Liver (tissue), 9 donors: ENCODE results near the gene CCSAP. TPM values are rescaled to one million over a fixed set of nuclear protein-coding genes. Genes with fewer than 3 reads are reported as not detected.

Experiments
- DNase-seq: peaks from one replicate; pipeline ENCODE4 v3.0.0-alpha.2; 2017; ENCODE audit warnings: low spot score
- H3K27ac ChIP-seq, 2 donors: one replicate each; pipeline ENCODE4 v1.7.0; 2013; ENCODE audit warnings: inconsistent platforms in 2 of 2, low read length in 2 of 2, control low read depth in 1 of 2, low read depth in 1 of 2, mild to moderate bottlenecking in 1 of 2
- H3K27me3 ChIP-seq, 4 donors: one replicate each; pipeline versions ENCODE4 v1.6.1 to v1.7.0; 2013; ENCODE audit warnings: low read length in 3 of 4, inconsistent platforms in 1 of 4, mild to moderate bottlenecking in 1 of 4, moderate library complexity in 1 of 4; ENCODE audit not compliant: control insufficient read depth in 4 of 4, insufficient read depth in 4 of 4
- H3K36me3 ChIP-seq, 4 donors: one replicate each; pipeline versions ENCODE4 v1.6.1 to v1.7.0; 2013; ENCODE audit warnings: low read length in 3 of 4, mild to moderate bottlenecking in 3 of 4, low read depth in 1 of 4, moderate library complexity in 1 of 4; ENCODE audit not compliant: control insufficient read depth in 4 of 4, insufficient read depth in 3 of 4
- H3K4me1 ChIP-seq, 4 donors: one replicate each; pipeline versions ENCODE4 v1.6.1 to v1.7.0; 2013; ENCODE audit warnings: low read length in 3 of 4, mild to moderate bottlenecking in 3 of 4, moderate library complexity in 1 of 4; ENCODE audit not compliant: control insufficient read depth in 4 of 4, insufficient read depth in 4 of 4
- H3K4me3 ChIP-seq, 3 donors: one replicate each; pipeline versions ENCODE4 v1.6.1 to v1.7.0; 2013; ENCODE audit warnings: low read length in 3 of 3, control low read depth in 1 of 3, low read depth in 1 of 3, mild to moderate bottlenecking in 1 of 3
- H3K9ac ChIP-seq, 2 donors: one replicate each; pipeline ENCODE4 v1.7.0; 2013; ENCODE audit warnings: low read length in 2 of 2, mild to moderate bottlenecking in 2 of 2, moderate library complexity in 2 of 2, control low read depth in 1 of 2, low read depth in 1 of 2
- H3K9me3 ChIP-seq, 4 donors: one replicate each; pipeline versions ENCODE4 v1.6.1 to v1.7.0; 2013; ENCODE audit warnings: low read length in 3 of 4; ENCODE audit not compliant: control insufficient read depth in 4 of 4
- ATF3 ChIP-seq: IDR thresholded peaks from 2 replicates; pipeline ENCODE4 v1.6.1; 2016; ENCODE audit warnings: antibody characterized with exemption
- CTCF ChIP-seq: fragments of 150-350 bp; IDR thresholded peaks from 2 replicates; pipeline ENCODE4 v1.5.1; 2017; ENCODE audit warnings: improper control_type of control experiment, low read depth, low read length; ENCODE audit not compliant: missing input control
- EGR1 ChIP-seq, 2 donors: IDR thresholded peaks; 2 replicates each; pipeline ENCODE4 v1.6.1; 2016 to 2018; ENCODE audit warnings: antibody characterized with exemption in 2 of 2, low read depth in 2 of 2
- FOXA1 ChIP-seq: IDR thresholded peaks from 2 replicates; pipeline ENCODE4 v1.6.1; 2016; ENCODE audit warnings: antibody characterized with exemption
- FOXA2 ChIP-seq: IDR thresholded peaks from 2 replicates; pipeline ENCODE4 v1.6.1; 2016; ENCODE audit warnings: antibody characterized with exemption
- GABPA ChIP-seq, 2 donors: IDR thresholded peaks in 1 of 2; conservative IDR thresholded peaks in 1 of 2; 2 replicates each; pipeline ENCODE4 v1.6.1; 2016; ENCODE audit warnings: antibody characterized with exemption in 2 of 2, mild to moderate bottlenecking in 1 of 2, moderate library complexity in 1 of 2
- HNF4A ChIP-seq, 2 donors: conservative IDR thresholded peaks; 2 replicates each; pipeline ENCODE4 v1.6.1; 2016; ENCODE audit warnings: antibody characterized with exemption in 2 of 2, mild to moderate bottlenecking in 2 of 2
- HNF4G ChIP-seq: IDR thresholded peaks from 2 replicates; pipeline ENCODE4 v1.6.1; 2016; ENCODE audit warnings: antibody characterized with exemption
- JUND ChIP-seq, 2 donors: IDR thresholded peaks; 2 replicates each; pipeline ENCODE4 v1.6.1; 2016; ENCODE audit warnings: antibody characterized with exemption in 2 of 2
- MAX ChIP-seq: IDR thresholded peaks from 2 replicates; pipeline ENCODE4 v1.6.1; 2016; ENCODE audit warnings: antibody characterized with exemption
- NR2F2 ChIP-seq: IDR thresholded peaks from 2 replicates; pipeline ENCODE4 v1.6.1; 2016; ENCODE audit warnings: antibody characterized with exemption
- RAD21 ChIP-seq, 2 donors: IDR thresholded peaks; 2 replicates each; pipeline ENCODE4 v1.6.1; 2016; ENCODE audit warnings: antibody characterized with exemption in 2 of 2, mild to moderate bottlenecking in 2 of 2
- RXRA ChIP-seq, 2 donors: IDR thresholded peaks; 2 replicates each; pipeline ENCODE4 v1.6.1; 2017 to 2018; ENCODE audit warnings: antibody characterized with exemption in 2 of 2, mild to moderate bottlenecking in 1 of 2
- SP1 ChIP-seq: IDR thresholded peaks from 2 replicates; pipeline ENCODE4 v1.6.1; 2018; ENCODE audit warnings: antibody characterized with exemption, mild to moderate bottlenecking
- TAF1 ChIP-seq: conservative IDR thresholded peaks from 2 replicates; pipeline ENCODE4 v1.6.1; 2016; ENCODE audit warnings: antibody characterized with exemption, mild to moderate bottlenecking
- YY1 ChIP-seq: IDR thresholded peaks from 2 replicates; pipeline ENCODE4 v1.6.1; 2016; ENCODE audit warnings: antibody characterized with exemption, mild to moderate bottlenecking
- ZBTB33 ChIP-seq: IDR thresholded peaks from 2 replicates; pipeline ENCODE4 v1.6.1; 2016; ENCODE audit warnings: antibody characterized with exemption
- WGBS: extraction: QIAGEN DNeasy Blood & Tissue Kit; methylation state at CpG from one replicate; pipeline ENCODE4 v1.1.7; 2013; 5-methylcytosine and 5-hydroxymethylcytosine counted together
- polyA plus RNA-seq, 2 donors: library from polyadenylated mRNA; stranded (reverse) in 1 of 2; unstranded in 1 of 2; fragments of 200-250 nt in 1 of 2; fragments of >200 nt in 1 of 2; fragmentation: Nextera tagmentation in 1 of 2; extraction: Ambion mirVana in 1 of 2; gene quantifications; one replicate each; pipeline versions ENCODE4 v1.2.1 to v1.2.3, GENCODE V29; 2013 to 2015
- total RNA-seq, 2 donors: library from RNA; depleted of rRNA; stranded (reverse); fragments of >200 nt; gene quantifications; one replicate each; pipeline ENCODE4 v1.2.3, GENCODE V29; 2014
- TF ChIP-seq, protein P1 (sequence below): IDR thresholded peaks from 2 replicates; pipeline ENCODE4 v1.6.1; 2016; ENCODE audit warnings: antibody characterized with exemption, mild to moderate bottlenecking
- donor health status: healthy.
- donor health status: healthy.
- donor health status: healthy.
- donor health status: healthy.
- donor health status: healthy.

CCSAP gene
- total and polyA plus RNA-seq, 4 donors = 0.77 to 4.6 (median 1.7) TPM

- 49% methylated on average over 2 of the region's 2 CpGs for WGBS
- TF ChIP-seq JUND (IDR thresholded peaks at IDR 0.05) (no peak), RAD21 (IDR thresholded peaks at IDR 0.05) (no peak), RXRA (IDR thresholded peaks at IDR 0.05) (no peak), FOXA1 (no peak), CTCF (no peak), FOXA2 (no peak), HNF4A (conservative IDR thresholded peaks at IDR 0.05) (no peak), YY1 (no peak), ATF3 (no peak), NR2F2 (no peak), MAX (no peak), TAF1 (no peak), SP1 (no peak), ZBTB33 (no peak), GABPA (IDR thresholded peaks at IDR 0.05 in 1 of 2, conservative IDR thresholded peaks at IDR 0.05 in 1 of 2) (no peak), HNF4G (no peak), EGR1 (IDR thresholded peaks at IDR 0.05; ENCODE audit: low read depth in 2 of 2) (no peak)
- TF ChIP-seq, protein P1, sequence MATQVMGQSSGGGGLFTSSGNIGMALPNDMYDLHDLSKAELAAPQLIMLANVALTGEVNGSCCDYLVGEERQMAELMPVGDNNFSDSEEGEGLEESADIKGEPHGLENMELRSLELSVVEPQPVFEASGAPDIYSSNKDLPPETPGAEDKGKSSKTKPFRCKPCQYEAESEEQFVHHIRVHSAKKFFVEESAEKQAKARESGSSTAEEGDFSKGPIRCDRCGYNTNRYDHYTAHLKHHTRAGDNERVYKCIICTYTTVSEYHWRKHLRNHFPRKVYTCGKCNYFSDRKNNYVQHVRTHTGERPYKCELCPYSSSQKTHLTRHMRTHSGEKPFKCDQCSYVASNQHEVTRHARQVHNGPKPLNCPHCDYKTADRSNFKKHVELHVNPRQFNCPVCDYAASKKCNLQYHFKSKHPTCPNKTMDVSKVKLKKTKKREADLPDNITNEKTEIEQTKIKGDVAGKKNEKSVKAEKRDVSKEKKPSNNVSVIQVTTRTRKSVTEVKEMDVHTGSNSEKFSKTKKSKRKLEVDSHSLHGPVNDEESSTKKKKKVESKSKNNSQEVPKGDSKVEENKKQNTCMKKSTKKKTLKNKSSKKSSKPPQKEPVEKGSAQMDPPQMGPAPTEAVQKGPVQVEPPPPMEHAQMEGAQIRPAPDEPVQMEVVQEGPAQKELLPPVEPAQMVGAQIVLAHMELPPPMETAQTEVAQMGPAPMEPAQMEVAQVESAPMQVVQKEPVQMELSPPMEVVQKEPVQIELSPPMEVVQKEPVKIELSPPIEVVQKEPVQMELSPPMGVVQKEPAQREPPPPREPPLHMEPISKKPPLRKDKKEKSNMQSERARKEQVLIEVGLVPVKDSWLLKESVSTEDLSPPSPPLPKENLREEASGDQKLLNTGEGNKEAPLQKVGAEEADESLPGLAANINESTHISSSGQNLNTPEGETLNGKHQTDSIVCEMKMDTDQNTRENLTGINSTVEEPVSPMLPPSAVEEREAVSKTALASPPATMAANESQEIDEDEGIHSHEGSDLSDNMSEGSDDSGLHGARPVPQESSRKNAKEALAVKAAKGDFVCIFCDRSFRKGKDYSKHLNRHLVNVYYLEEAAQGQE = no peak
Measured at GRCh38 chr1:229365569-229365968, 22.7 kb upstream of the CCSAP start.

More at GRCh38 chr1:229365569-229365968, 22.7 kb upstream of the CCSAP start:
- no peaks in the 10 kb centered on the region for H3K9me3 ChIP-seq
- H3K4me1 ChIP-seq = no peaks in the 10 kb centered on the region
- H3K27me3 ChIP-seq = peaks cover 0 to 5% (median 0%) of the 10 kb centered on the region in 4 donors
- H3K4me3 ChIP-seq = no peak overlapping the region
- DNase-seq = no peak
- H3K36me3 ChIP-seq = no peaks in the 10 kb centered on the region
- H3K27ac ChIP-seq = no peak overlapping the region
- no peak overlapping the region for H3K9ac ChIP-seq
